Inflammatory macrophage treated with lipopolysaccharide for 4 hours (primary cell): ENCODE results near the gene HKDC1.
"Not testable (repeated sequence)": the region's sequence is repeated elsewhere in the genome, so short reads cannot be mapped to it uniquely, and the experiment has no call there.

ENCODE experiments used
- DNase-seq: peaks from one replicate; pipeline ENCODE4 v3.0.0-alpha.2; 2020

Gene HKDC1

GRCh38 chr10:69284402-69284801, 64.3 kb downstream of the HKDC1 start:
- not testable (repeated sequence) for DNase-seq

- DNase-seq, result no peak
These were observed 65.6 kb downstream of the HKDC1 start for GRCh38 chr10:69285699-69286098.

GRCh38 chr10:69287181-69287580, 67.0 kb downstream of the HKDC1 start:
- DNase-seq, result no peak

- DNase-seq, result no peak
These were observed 70.9 kb downstream of the HKDC1 start for GRCh38 chr10:69290993-69291392.

GRCh38 chr10:69292459-69292858, 72.3 kb downstream of the HKDC1 start:
- no peak for DNase-seq

- no peak for DNase-seq
These were observed 75.0 kb downstream of the HKDC1 start for GRCh38 chr10:69295027-69295636.

GRCh38 chr10:69303632-69304051, 83.5 kb downstream of the HKDC1 start:
- peak; percentile 76 for DNase-seq

- DNase-seq, result no peak
These were observed 86.3 kb downstream of the HKDC1 start for GRCh38 chr10:69306421-69306820.

GRCh38 chr10:69307434-69307833, 87.3 kb downstream of the HKDC1 start:
- no peak for DNase-seq

GRCh38 chr10:69308304-69308703, 88.2 kb downstream of the HKDC1 start:
- DNase-seq, result not testable (repeated sequence)

- DNase-seq, result no peak
These were observed 91.2 kb downstream of the HKDC1 start for GRCh38 chr10:69311309-69311708.

- DNase-seq, result no peak
These were observed 92.4 kb downstream of the HKDC1 start for GRCh38 chr10:69312528-69312927.

- no peak for DNase-seq
These were observed 95.0 kb downstream of the HKDC1 start for GRCh38 chr10:69315100-69315542.

GRCh38 chr10:69315610-69316312, 95.6 kb downstream of the HKDC1 start:
- DNase-seq, result no peak

GRCh38 chr10:69316313-69317059, 96.4 kb downstream of the HKDC1 start:
- no peak for DNase-seq
